SK-N-SH treated with all-trans-retinoic acid at 6 μM for 48 hours (cell line): ENCODE results near the gene SNX11.
"Not testable (repeated sequence)": the region's sequence is repeated elsewhere in the genome, so short reads cannot be mapped to it uniquely, and the experiment has no call there.

Source experiments
- ATAC-seq: fragments of 200-7000 bp; cut with Tn5 transposase; 3 replicates; pipeline ENCODE4 v1.9.1; 2020; ENCODE audit warnings: mild to moderate bottlenecking, moderate library complexity
- ARNTL ChIP-seq: fragments of 450-650 bp; formaldehyde crosslinking; IDR thresholded peaks from 2 replicates; pipeline ENCODE4 v1.5.0; 2020; ENCODE audit warnings: low read depth, mild to moderate bottlenecking, moderate library complexity, borderline replicate concordance
- BACH2 ChIP-seq: fragments of 250-450 bp; sonication (Bioruptor Pico); IDR thresholded peaks from 2 replicates; pipeline ENCODE4 v1.9.0; 2021; ENCODE audit warnings: mild to moderate bottlenecking, borderline replicate concordance
- CREB5 ChIP-seq: fragments of 250-450 bp; sonication (Bioruptor Pico); IDR thresholded peaks from 2 replicates; pipeline ENCODE4 v1.5.1; 2020; ENCODE audit warnings: low read depth, mild to moderate bottlenecking, moderate library complexity
- CSDC2 ChIP-seq: fragments of 250-450 bp; sonication (Bioruptor Pico); IDR thresholded peaks from 2 replicates; pipeline ENCODE4 v1.5.0; 2020; ENCODE audit warnings: mild to moderate bottlenecking, moderate library complexity
- CSRNP3 ChIP-seq: fragments of 250-450 bp; sonication (Bioruptor Pico); IDR thresholded peaks from 2 replicates; pipeline ENCODE4 v1.5.1; 2021; ENCODE audit warnings: mild to moderate bottlenecking, moderate library complexity
- ESRRG ChIP-seq: fragments of 250-450 bp; sonication (Bioruptor Pico); IDR thresholded peaks from 2 replicates; pipeline ENCODE4 v1.6.1; 2021; ENCODE audit warnings: mild to moderate bottlenecking
- GLIS3 ChIP-seq: fragments of 250-450 bp; sonication (Bioruptor Pico); IDR thresholded peaks from 2 replicates; pipeline ENCODE4 v1.5.0; 2020; ENCODE audit warnings: mild to moderate bottlenecking, moderate library complexity
- ISL1 ChIP-seq: fragments of 250-450 bp; sonication (Bioruptor Pico); IDR thresholded peaks from 2 replicates; pipeline ENCODE4 v2.1.2; 2022; ENCODE audit warnings: mild to moderate bottlenecking, moderate library complexity
- OSR1 ChIP-seq: fragments of 250-450 bp; sonication (Bioruptor Pico); IDR thresholded peaks from 2 replicates; pipeline ENCODE4 v1.8.0; 2022; ENCODE audit warnings: moderate library complexity, mild to moderate bottlenecking, inconsistent platforms
- POU6F1 ChIP-seq: fragments of 250-450 bp; sonication (Bioruptor Pico); IDR thresholded peaks from 2 replicates; pipeline ENCODE4 v1.8.0; 2021; ENCODE audit warnings: low read depth, mild to moderate bottlenecking, moderate library complexity, borderline replicate concordance
- PPARA ChIP-seq: fragments of 250-450 bp; sonication (Bioruptor Pico); IDR thresholded peaks from 2 replicates; pipeline ENCODE4 v1.5.0; 2020; ENCODE audit warnings: mild to moderate bottlenecking, borderline replicate concordance
- RARB ChIP-seq: fragments of 250-450 bp; sonication (Bioruptor Pico); IDR thresholded peaks from 2 replicates; pipeline ENCODE4 v1.8.0; 2021; ENCODE audit warnings: mild to moderate bottlenecking, moderate library complexity
- SNAI2 ChIP-seq: fragments of 250-450 bp; sonication (Bioruptor Pico); IDR thresholded peaks from 2 replicates; pipeline ENCODE4 v1.5.0; 2020; ENCODE audit warnings: mild to moderate bottlenecking, moderate library complexity
- TCF4 ChIP-seq: fragments of 250-450 bp; sonication (Bioruptor Pico); IDR thresholded peaks from 2 replicates; pipeline ENCODE4 v1.8.0; 2021; ENCODE audit warnings: mild to moderate bottlenecking, moderate library complexity, borderline replicate concordance
- TOX ChIP-seq: fragments of 250-450 bp; sonication (Bioruptor Pico); IDR thresholded peaks from 2 replicates; pipeline ENCODE4 v1.8.0; 2021; ENCODE audit warnings: mild to moderate bottlenecking, moderate library complexity, borderline replicate concordance
- TSHZ2 ChIP-seq: fragments of 250-450 bp; sonication (Bioruptor Pico); IDR thresholded peaks from 2 replicates; pipeline ENCODE4 v1.5.0; 2020; ENCODE audit warnings: mild to moderate bottlenecking, moderate library complexity
- ZC3H10 ChIP-seq: fragments of 250-450 bp; sonication (Bioruptor Pico); IDR thresholded peaks from 2 replicates; pipeline ENCODE4 v1.5.1; 2021; ENCODE audit warnings: mild to moderate bottlenecking, moderate library complexity
- ZFP30 ChIP-seq: fragments of 450-650 bp; formaldehyde crosslinking; IDR thresholded peaks from 2 replicates; pipeline ENCODE4 v1.5.0; 2022; ENCODE audit warnings: mild to moderate bottlenecking, moderate library complexity
- ZNF565 ChIP-seq: fragments of 450-650 bp; formaldehyde crosslinking; conservative IDR thresholded peaks from 2 replicates; pipeline ENCODE4 v1.5.0; 2020; ENCODE audit warnings: low read depth, mild to moderate bottlenecking, moderate library complexity
- ZNF70 ChIP-seq: fragments of 450-650 bp; formaldehyde crosslinking; IDR thresholded peaks from 2 replicates; pipeline ENCODE4 v1.5.0; 2020; ENCODE audit warnings: mild to moderate bottlenecking, moderate library complexity

SNX11 gene

GRCh38 chr17:48067245-48067644 lies 40.3 kb upstream of the SNX11 start:
- TF ChIP-seq TCF4 (CRISPR knock-in tag), result no peak
- no peak for TF ChIP-seq CREB5 (CRISPR knock-in tag)
- no peak for TF ChIP-seq TOX (CRISPR knock-in tag)
- TF ChIP-seq ISL1 (CRISPR knock-in tag), result no peak
- no peak for TF ChIP-seq CSDC2
- TF ChIP-seq ZC3H10 (CRISPR knock-in tag), result no peak
- no peak for TF ChIP-seq BACH2 (CRISPR knock-in tag)
- no peak for TF ChIP-seq CSRNP3 (CRISPR knock-in tag)
- no peak for TF ChIP-seq SNAI2 (CRISPR knock-in tag)
- TF ChIP-seq ZNF565 (CRISPR knock-in tag), result no peak
- TF ChIP-seq OSR1, result no peak
- TF ChIP-seq ESRRG (CRISPR knock-in tag), result no peak
- no peak for TF ChIP-seq ARNTL (CRISPR knock-in tag)
- TF ChIP-seq ZNF70 (CRISPR knock-in tag), result no peak
- TF ChIP-seq ZFP30, result no peak
- ATAC-seq, result no peak

- not testable (repeated sequence) for ATAC-seq
Measured at GRCh38 chr17:48067808-48068207, 39.8 kb upstream of the SNX11 start.

GRCh38 chr17:48068491-48068961 lies 39.0 kb upstream of the SNX11 start:
- peak; percentile 82 for ATAC-seq
- TF ChIP-seq SNAI2 (CRISPR knock-in tag) (no peak), ISL1 (CRISPR knock-in tag) (no peak), ZC3H10 (CRISPR knock-in tag) (no peak), CSDC2 (no peak), RARB (CRISPR knock-in tag) (no peak), ZNF565 (CRISPR knock-in tag) (no peak), TOX (CRISPR knock-in tag) (no peak), ESRRG (CRISPR knock-in tag) (no peak), TCF4 (CRISPR knock-in tag) (no peak), BACH2 (CRISPR knock-in tag) (no peak)
- TF ChIP-seq, all 23 proteins: peak for 0

GRCh38 chr17:48070195-48070594 lies 37.4 kb upstream of the SNX11 start:
- ATAC-seq, result no peak
- TF ChIP-seq BACH2 (CRISPR knock-in tag), result no peak
- TF ChIP-seq, all 23 proteins: peak for 0

GRCh38 chr17:48071654-48072053 lies 35.9 kb upstream of the SNX11 start:
- TF ChIP-seq CSDC2 (no peak), TSHZ2 (no peak), OSR1 (no peak), ZC3H10 (CRISPR knock-in tag) (no peak), GLIS3 (CRISPR knock-in tag) (no peak), POU6F1 (CRISPR knock-in tag) (no peak), RARB (CRISPR knock-in tag) (no peak), CREB5 (CRISPR knock-in tag) (no peak), TOX (CRISPR knock-in tag) (no peak), ZNF70 (CRISPR knock-in tag) (no peak), ESRRG (CRISPR knock-in tag) (no peak), PPARA (CRISPR knock-in tag) (no peak), ISL1 (CRISPR knock-in tag) (no peak)
- ATAC-seq, result no peak

- not testable (repeated sequence) for ATAC-seq
Measured at GRCh38 chr17:48072811-48073210, 34.8 kb upstream of the SNX11 start.

GRCh38 chr17:48073566-48074094 lies 33.9 kb upstream of the SNX11 start:
- not testable (repeated sequence) for ATAC-seq
